Stimulated activated CD8-positive, alpha-beta memory T cell treated with anti-CD3 and anti-CD28 coated beads, Interleukin-4, amount 100 ng/mL, for 1 hour (primary cell): Measurements from ENCODE around the gene CASS4.
"Not testable (repeated sequence)": the region's sequence is repeated elsewhere in the genome, so short reads cannot be mapped to it uniquely, and the experiment has no call there.

Source experiments
- DNase-seq, 2 donors: peaks; one replicate each; pipeline ENCODE4 v3.0.0-alpha.2; 2020; ENCODE audit warnings: low read depth in 2 of 2, low spot score in 1 of 2

The CASS4 gene

DNA sequence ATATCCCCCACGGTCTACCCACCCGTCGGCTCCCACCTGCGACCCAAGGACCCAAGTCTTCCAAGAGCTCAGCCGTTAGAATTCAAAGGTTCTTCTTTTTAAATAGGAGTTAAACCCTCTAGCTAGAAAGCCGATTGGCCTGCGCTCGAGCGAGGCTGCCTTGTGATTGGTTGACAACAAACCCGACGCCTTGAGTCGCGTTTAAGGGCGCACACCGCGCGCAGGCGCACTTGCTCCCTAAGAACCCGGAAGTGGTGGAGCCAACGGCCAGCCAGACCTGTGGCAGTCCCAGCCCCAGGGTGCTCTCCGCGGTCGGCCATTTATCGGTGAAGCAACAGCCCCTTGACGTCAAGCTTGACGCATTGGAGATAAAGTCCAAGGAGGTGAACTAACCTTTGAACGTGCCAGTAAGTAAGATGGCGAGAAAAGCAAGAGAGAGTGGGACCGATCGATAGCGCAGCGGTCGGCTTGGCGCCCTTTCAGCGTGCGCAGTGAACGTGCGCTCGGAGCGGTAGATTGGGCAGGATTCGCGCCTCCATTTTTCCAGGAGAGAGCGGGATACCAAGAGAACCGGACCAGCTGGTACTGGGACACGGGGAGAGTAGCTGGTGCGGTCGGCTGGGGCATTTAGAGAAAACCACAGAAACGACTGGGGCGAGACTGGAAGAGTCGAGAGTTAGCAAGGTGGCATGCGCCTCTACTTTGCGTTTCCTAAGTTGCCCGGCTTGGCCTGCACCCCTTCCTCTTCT is 19.8 kb upstream of the CASS4 start, which contains the start of the genes AURKA and CSTF1:
Gene AURKA (minus strand): TSS at position 84 of the 749 bp plus-strand sequence. CDS start 4,018 bp downstream, outside the sequence.
Gene CSTF1 (plus strand): TSS at position 514 of the 749 bp plus-strand sequence. CDS start 2,908 bp downstream, outside the sequence.
- peak; percentile 98 to 99 for DNase-seq

DNA sequence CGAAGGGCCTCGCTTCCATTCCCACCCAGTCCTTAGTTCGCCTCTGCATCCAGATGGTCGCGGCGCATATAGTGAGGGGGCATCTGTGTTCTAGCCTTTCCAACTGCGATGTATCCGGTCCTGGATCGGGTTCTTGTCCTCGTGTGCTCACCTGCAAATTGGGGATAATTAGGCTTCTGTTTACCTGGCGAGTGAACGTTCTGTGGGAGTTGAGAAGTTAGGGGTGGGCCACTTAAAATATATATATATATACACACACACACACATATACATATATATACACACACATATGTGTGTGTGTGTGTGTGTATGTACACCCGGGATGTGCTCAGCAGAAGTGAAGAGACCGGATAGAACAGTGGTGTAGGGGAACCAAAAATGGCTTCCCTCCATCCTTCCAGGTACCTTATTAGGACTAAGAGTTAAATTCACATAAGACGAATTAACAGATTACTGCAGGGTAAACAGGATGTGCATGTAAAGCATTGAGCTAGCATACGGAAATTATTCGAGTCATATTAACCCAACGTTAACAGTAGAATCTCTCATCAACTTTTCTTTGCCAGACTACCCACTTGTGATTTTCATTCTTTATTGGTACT is 19.1 kb upstream of the CASS4 start:
- DNase-seq, result no peak

DNA sequence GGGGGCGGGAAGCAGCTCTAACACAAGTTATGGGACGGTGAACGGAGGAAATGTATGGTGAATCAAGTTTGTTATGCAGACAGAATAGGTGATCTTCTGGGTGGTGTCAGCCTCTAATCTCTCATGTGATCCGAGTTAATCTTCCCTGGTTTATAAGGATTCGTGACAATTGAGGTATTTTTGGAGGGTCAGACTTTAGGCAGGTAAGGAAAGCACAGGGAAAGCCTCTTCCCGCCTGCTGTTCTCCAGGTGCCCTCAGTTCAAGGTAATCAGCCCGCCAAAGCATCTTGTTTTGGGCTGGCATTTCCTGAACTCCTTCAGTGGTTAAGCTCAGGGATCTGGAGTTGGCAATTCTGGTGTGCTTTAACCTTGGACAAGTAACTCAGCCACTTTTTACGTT is 18.4 kb upstream of the CASS4 start:
- DNase-seq, result no peak

DNA sequence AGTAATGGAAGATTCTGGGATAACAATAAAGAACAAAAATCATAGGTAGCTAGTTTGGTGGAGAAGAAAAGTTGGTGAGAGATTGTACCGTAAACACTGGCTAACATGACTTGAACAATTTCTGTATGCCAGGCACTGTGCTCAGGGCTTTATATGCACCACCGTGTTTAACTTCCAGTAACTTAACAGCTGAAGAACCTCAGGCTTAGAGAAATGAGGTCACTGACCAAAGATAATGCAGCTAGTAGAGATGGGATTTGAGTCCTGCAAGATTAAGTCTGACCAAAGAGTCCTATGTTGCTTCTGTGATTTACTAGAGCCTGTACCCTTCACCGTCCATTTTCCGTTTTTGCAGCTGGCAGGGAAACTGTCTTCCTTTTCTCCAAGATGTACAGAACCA is 16.9 kb upstream of the CASS4 start:
- DNase-seq, result no peak

GRCh38 chr20:56400001-56400640 is 11.9 kb upstream of the CASS4 start:
- DNase-seq, result peak in 1 of 2 donors; percentile 42

DNA sequence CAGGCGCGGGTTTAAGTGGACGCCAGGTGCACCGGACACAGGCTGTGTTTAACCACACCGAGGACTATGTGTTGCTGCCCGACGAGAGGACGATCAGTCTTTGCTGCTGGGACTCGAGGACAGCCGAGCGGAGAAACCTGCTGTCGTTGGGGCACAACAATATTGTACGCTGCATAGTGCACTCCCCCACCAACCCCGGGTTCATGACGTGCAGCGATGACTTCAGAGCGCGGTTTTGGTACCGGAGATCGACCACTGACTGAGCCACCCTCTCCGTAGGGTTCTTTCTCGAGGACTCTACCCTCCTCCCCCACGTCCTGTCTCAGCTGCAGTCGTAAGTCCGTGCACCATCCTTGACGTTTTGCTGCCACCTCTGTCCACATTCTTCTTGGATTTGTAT is 8.6 kb upstream of the CASS4 start:
- DNase-seq, result no peak

GRCh38 chr20:56405356-56405755 is 6.7 kb upstream of the CASS4 start:
- DNase-seq, result not testable (repeated sequence)

DNA sequence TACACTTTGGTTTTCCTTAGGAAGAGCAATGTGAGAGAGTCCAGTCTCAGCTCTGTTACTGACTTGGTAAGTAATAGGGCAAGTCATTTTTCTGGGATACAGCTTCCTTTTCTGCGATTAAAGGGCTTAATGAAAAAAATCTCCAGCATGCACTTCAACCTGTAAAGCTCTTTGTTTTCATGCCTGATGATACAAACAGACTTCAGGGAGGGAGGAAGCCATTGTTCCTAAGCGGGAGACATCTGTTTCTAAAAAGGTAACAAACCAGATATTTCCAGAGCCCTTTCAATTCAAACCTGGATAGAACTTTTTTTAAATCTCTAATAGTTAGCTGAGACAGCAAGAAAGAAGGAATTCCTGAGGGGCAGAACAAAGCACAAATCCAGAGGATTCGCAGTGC is 5.2 kb upstream of the CASS4 start:
- DNase-seq, result no peak

GRCh38 chr20:56409521-56409920 is 2.5 kb upstream of the CASS4 start:
- no peak for DNase-seq

GRCh38 chr20:56409956-56410355 is 2.1 kb upstream of the CASS4 start:
- no peak for DNase-seq

DNA sequence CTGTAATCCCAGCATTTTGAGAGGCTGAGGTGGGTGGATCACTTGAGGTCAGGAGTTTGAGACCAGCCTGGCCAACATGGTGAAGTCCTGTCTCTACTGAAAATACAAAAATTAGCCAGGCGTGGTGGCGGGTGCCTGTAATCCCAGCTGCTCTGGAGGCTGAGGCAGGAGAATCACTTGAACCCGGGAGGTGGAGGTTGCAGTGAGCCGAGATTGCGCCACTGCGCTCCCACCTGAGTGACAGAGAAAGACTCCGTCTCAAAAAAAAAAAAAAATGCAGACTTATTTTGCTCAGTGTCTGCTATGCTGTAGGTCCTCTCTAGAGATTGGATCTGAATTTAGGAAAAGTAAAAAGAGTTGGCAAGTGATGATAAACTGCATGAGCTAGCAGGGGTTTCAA is 773 bp upstream of the CASS4 start:
- not testable (repeated sequence) for DNase-seq

- no peak for DNase-seq
Observed at GRCh38 chr20:56412473-56412790, 372 bp downstream of the CASS4 start.

DNA sequence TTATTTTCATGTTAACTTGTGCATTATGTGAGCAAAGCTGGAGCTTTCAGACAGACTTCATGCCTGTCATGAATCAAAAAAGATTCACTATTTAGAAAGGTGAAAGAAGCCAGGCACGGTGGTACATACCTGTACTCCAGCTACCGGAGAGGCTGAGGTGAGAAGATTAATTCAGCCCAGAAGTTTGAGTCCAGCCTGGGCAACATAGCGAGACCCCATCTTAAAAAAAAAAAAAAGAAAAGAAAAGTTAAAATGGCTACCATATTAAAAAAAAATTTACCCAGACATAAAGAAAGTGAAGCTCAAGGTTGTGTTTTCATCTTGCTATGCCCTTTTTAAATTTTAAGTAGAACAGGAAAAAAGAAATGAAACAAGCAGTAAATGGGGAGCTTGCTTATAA is 889 bp downstream of the CASS4 start:
- no peak for DNase-seq

GRCh38 chr20:56414842-56415765 is 3.0 kb downstream of the CASS4 start:
- no peak for DNase-seq

DNA sequence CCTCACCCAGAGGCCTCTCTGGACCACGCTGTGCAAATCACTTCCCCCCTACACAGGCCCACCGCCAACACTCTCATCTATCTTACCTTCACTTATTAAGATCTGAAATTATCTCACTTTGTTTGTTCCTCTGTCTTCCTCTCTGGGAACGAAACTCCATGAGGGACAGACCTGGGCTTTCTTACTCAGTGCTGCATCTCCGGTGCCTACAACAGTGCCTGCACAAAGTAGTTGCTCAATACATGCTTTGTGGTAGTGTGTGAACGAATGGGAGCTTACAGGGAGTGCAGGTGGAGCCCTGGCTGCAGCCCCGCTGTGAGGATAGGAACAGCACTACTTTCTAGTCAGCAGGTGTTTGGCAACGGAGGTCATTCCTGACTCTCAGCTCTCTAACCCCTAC is 5.3 kb downstream of the CASS4 start:
- DNase-seq, result no peak

DNA sequence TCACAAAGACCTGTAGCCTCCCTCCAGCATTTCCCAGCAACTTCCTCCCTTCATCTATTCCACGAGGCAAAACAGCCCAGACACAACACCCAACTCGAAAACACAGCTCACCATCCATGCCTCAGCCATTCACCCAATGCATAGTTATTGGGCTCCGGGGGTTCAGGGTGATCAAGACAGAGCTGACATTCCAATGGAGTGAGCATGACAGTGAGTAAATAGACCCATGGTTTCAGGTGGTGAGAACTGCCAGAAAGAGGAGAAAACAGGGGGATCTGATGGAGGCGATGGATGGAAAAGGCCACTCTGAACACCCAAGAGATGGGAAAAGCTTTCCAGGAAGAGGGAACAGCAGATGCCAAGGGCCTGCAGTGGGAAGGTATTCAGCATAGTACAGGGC is 5.9 kb downstream of the CASS4 start:
- no peak for DNase-seq

DNA sequence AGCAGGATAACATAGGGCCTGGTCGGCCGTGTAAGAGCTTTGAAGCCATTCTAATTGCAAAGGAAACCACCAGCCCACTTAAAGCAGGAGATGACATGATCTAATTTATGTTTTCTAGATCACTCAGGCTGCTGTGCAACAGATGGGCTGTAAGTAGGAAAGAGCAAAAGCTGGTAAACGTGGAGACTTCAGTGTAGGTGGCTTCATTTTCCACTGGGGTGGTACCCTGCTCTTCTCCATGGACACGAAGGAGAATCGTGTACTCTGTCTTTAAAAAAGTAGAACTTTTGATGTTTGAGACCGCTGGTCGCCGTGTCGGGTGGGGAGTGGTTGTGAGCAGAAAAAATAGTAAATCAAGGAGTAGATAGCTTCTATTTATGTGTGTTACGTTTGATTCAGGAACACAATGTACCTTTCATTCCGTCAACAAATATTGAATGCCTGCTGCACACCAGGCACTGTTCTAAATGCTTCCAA is 6.4 kb downstream of the CASS4 start:
- DNase-seq, result no peak

DNA sequence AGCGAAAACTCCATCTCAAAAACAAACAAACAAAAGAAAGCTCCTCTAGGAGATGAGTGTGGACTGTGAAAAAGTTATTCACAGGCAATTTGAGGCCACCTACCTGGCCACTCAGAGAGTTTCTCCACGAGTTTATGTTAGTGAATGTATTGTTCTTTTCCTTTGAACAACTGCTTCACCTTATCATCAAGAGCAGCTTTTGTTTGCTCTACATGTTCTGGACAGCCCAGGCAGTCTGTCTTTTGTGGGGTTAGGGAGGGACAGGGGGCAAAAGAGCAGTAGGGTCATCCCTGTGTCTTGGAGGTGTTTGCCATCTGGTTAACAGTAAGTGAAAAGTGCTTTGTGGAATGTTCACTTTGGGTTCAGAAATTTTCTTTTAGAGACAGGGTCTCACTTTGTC is 8.0 kb downstream of the CASS4 start:
- DNase-seq, result no peak

DNA sequence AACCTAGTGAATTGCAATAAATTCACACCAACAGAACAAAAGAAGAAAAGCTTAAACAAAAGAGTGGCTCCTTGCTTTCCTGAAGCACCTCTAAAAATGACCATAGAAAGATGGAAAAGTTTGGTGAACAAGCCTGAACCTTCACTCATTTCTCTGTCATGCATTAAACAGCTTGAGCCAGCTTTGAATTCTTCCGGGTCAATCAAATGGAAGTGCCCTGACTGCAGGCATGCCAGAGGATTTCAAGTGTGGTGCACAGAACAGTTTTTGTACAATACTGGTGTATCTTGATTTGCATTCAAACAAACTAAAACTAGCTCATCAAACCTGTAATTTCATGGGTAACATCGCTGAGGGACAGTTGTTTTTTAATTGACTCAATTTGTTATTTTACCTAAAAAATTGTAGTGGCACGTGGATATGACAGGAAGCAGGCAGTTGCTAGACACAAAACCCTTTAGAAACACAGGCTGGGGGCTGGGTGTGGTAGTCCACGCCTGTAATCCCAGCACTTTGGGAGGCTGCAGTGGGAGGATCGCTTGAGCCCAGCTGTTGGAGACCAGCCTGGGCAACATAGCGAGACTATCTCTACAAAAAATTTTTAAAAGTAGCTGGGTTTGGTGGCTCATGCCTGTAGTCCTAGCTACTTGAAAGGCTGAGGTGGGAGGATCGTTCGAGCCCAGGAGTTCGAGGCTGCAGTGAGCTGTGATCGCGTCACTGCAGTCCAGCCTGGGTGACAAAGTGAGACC is 9.1 kb downstream of the CASS4 start:
- no peak for DNase-seq

DNA sequence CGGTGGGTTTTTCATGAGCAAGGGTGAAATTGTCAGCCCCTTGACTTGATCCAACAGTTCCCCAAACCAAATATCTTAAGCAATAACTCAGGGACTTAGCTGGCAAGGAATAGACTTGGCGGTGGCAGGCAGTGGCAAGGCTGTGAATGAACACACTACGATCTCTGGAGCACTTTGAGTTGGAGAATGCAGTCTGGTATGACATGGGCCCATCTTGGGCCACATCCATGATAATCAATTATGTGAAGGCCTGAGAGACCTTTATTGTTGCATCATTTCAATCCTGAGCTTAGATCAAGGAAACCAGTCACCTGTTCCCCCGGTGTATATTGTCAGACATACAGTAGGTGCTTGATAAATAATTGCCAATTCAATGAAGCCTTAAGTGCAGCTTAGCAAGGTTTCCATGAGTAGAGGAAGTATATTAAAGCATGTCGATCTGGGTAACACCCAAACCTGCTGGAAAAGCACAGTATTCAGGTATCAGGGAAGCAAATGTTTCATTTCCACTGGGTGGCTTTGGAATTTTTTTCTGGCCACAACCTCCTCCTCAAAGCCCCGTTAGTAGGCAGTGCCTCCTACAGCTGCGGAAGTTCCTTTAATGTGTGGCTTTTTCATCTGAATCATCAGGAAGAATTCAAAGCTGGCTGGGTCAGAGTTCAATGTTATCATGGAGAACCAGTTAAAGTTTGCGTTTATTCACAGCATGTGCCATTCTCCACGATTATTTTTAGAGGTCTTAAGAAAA is 10.2 kb downstream of the CASS4 start:
- DNase-seq, result no peak
